ENCODE results near the gene ATP6V0D1.
A peak's percentile ranks its signal among the peaks of the same experiment; 100 is the strongest.

Gene ATP6V0D1

GRCh38 chr16:67399218-67399733 lies 81.7 kb downstream of the ATP6V0D1 start:
- H3K9me2 ChIP-seq (ENCODE audit: low read depth, low read length): no peaks in the 10 kb centered on the region
- H3K79me2 ChIP-seq (ENCODE audit: insufficient read depth, low read length): no peaks in the 10 kb centered on the region
- no peak overlapping the region for H3K9ac ChIP-seq (ENCODE audit: low read length)
- no peaks in the 10 kb centered on the region for H4K20me1 ChIP-seq (ENCODE audit: insufficient read depth, low read length)
- no peaks in the 10 kb centered on the region for H3K9me3 ChIP-seq (ENCODE audit: low read length)
- no peaks in the 10 kb centered on the region for H3K36me3 ChIP-seq (ENCODE audit: insufficient read depth, low read length)
- H3K27ac ChIP-seq (ENCODE audit: low read depth, low read length, poor library complexity, severe bottlenecking): no peak overlapping the region
- no peak overlapping the region for H2AFZ ChIP-seq (ENCODE audit: low read length)
- TF ChIP-seq CTCF (IDR thresholded peaks at IDR 0.05; ENCODE audit: low read length) (peak; percentile 82), EZH2 (IDR thresholded peaks at IDR 0.05; ENCODE audit: borderline replicate concordance, low read length) (no peak)
- H3F3A ChIP-seq (ENCODE audit: insufficient read depth, low read length): no peaks in the 10 kb centered on the region
- H3K27me3 ChIP-seq (ENCODE audit: insufficient read depth, low read length): no peaks in the 10 kb centered on the region; the same call in 1 of the 2 replicates
- H3K4me3 ChIP-seq (ENCODE audit: low read depth, low read length, poor library complexity, severe bottlenecking): no peak overlapping the region
- no peaks in the 10 kb centered on the region for H3K4me1 ChIP-seq (ENCODE audit: insufficient read depth, low read length, severe bottlenecking)
- no peak overlapping the region; the same call in 1 of the 2 replicates for H3K4me2 ChIP-seq (ENCODE audit: low read length)

- no peak overlapping the region for H2AFZ ChIP-seq (ENCODE audit: low read length)
- no peaks in the 10 kb centered on the region for H3K27me3 ChIP-seq (ENCODE audit: insufficient read depth, low read length)
- no peak overlapping the region for H3K27ac ChIP-seq (ENCODE audit: low read depth, low read length, poor library complexity, severe bottlenecking)
- no peak overlapping the region for H3K4me2 ChIP-seq (ENCODE audit: low read length)
- no peaks in the 10 kb centered on the region for H3F3A ChIP-seq (ENCODE audit: insufficient read depth, low read length)
- H3K9me2 ChIP-seq (ENCODE audit: low read depth, low read length): no peaks in the 10 kb centered on the region
- TF ChIP-seq EZH2 (IDR thresholded peaks at IDR 0.05; ENCODE audit: borderline replicate concordance, low read length) (no peak), CTCF (IDR thresholded peaks at IDR 0.05; ENCODE audit: low read length) (no peak)
- no peaks in the 10 kb centered on the region for H3K79me2 ChIP-seq (ENCODE audit: insufficient read depth, low read length)
- H4K20me1 ChIP-seq (ENCODE audit: insufficient read depth, low read length): no peaks in the 10 kb centered on the region
- H3K9me3 ChIP-seq (ENCODE audit: low read length): no peaks in the 10 kb centered on the region
- H3K36me3 ChIP-seq (ENCODE audit: insufficient read depth, low read length): no peaks in the 10 kb centered on the region
- no peak overlapping the region for H3K9ac ChIP-seq (ENCODE audit: low read length)
- H3K4me1 ChIP-seq (ENCODE audit: insufficient read depth, low read length, severe bottlenecking): no peaks in the 10 kb centered on the region
- H3K4me3 ChIP-seq (ENCODE audit: low read depth, low read length, poor library complexity, severe bottlenecking): no peak overlapping the region
Observed at GRCh38 chr16:67398546-67399217, 82.3 kb downstream of the ATP6V0D1 start.

GRCh38 chr16:67397812-67398545 lies 83.0 kb downstream of the ATP6V0D1 start:
- Histone ChIP-seq H3K36me3 (ENCODE audit: insufficient read depth, low read length) (no peaks in the 10 kb centered on the region), H3K27ac (ENCODE audit: low read depth, low read length, poor library complexity, severe bottlenecking) (no peak overlapping the region), H2AFZ (ENCODE audit: low read length) (no peak overlapping the region), H3K4me3 (ENCODE audit: low read depth, low read length, poor library complexity, severe bottlenecking) (no peak overlapping the region), H3K4me2 (ENCODE audit: low read length) (no peak overlapping the region), H3K4me1 (ENCODE audit: insufficient read depth, low read length, severe bottlenecking) (no peaks in the 10 kb centered on the region), H3K79me2 (ENCODE audit: insufficient read depth, low read length) (no peaks in the 10 kb centered on the region), H3F3A (ENCODE audit: insufficient read depth, low read length) (no peaks in the 10 kb centered on the region), H3K9me3 (ENCODE audit: low read length) (no peaks in the 10 kb centered on the region), H3K27me3 (ENCODE audit: insufficient read depth, low read length) (no peaks in the 10 kb centered on the region), H3K9me2 (ENCODE audit: low read depth, low read length) (no peaks in the 10 kb centered on the region), H3K9ac (ENCODE audit: low read length) (no peak overlapping the region), H4K20me1 (ENCODE audit: insufficient read depth, low read length) (no peaks in the 10 kb centered on the region)
- peak; percentile 31; the same call in 1 of the 2 replicates for TF ChIP-seq CTCF (IDR thresholded peaks at IDR 0.05; ENCODE audit: low read length)
- TF ChIP-seq EZH2 (IDR thresholded peaks at IDR 0.05; ENCODE audit: borderline replicate concordance, low read length): no peak
